Measurements from ENCODE around the gene DPP3.
A peak's percentile ranks its signal among the peaks of the same experiment; 100 is the strongest.
"Not testable (repeated sequence)": the region's sequence is repeated elsewhere in the genome, so short reads cannot be mapped to it uniquely, and the experiment has no call there.

Gene DPP3

GRCh38 chr11:66480117-66480938 lies at the start of gene DPP3:
Gene DPP3 (plus strand): TSS chr11:66480434. CDS start chr11:66482201, 1,767 bp downstream.
- TF ChIP-seq PATZ1 (CRISPR knock-in tag; IDR thresholded peaks at IDR 0.05; ENCODE audit: borderline replicate concordance) (peak; percentile 59; the same call in 1 of the 2 replicates), CSDC2 (CRISPR knock-in tag; IDR thresholded peaks at IDR 0.05) (no peak; the same call in 1 of the 2 replicates), POU6F1 (CRISPR knock-in tag; IDR thresholded peaks at IDR 0.05; ENCODE audit: borderline replicate concordance, low read depth) (peak; percentile 88; the same call in 1 of the 2 replicates), ZFP3 (CRISPR knock-in tag; IDR thresholded peaks at IDR 0.05) (0 out of 2 replicates have a peak, but pooled peaks have one; percentile 26), GLIS3 (CRISPR knock-in tag; IDR thresholded peaks at IDR 0.05) (0 out of 2 replicates have a peak, but pooled peaks have one; percentile 38), ARNTL (CRISPR knock-in tag; IDR thresholded peaks at IDR 0.05; ENCODE audit: borderline replicate concordance, low read depth) (peak; percentile 36; the same call in 1 of the 2 replicates), TOX (CRISPR knock-in tag; IDR thresholded peaks at IDR 0.05; ENCODE audit: borderline replicate concordance) (no peak), RARB (CRISPR knock-in tag; IDR thresholded peaks at IDR 0.05) (no peak)
- ATAC-seq = peak; percentile 95

GRCh38 chr11:66431287-66431686 lies 48.9 kb upstream of the DPP3 start:
- ATAC-seq = not testable (repeated sequence)

GRCh38 chr11:66431871-66432329 lies 48.3 kb upstream of the DPP3 start:
- ATAC-seq = not testable (repeated sequence)

- no peak for ATAC-seq
These were observed 47.6 kb upstream of the DPP3 start for GRCh38 chr11:66432597-66432996.

More at GRCh38 chr11:66432597-66432996, 47.6 kb upstream of the DPP3 start:
- no peak for TF ChIP-seq GLIS3 (CRISPR knock-in tag; IDR thresholded peaks at IDR 0.05)
- TF ChIP-seq RARB (CRISPR knock-in tag; IDR thresholded peaks at IDR 0.05) = no peak
- no peak for TF ChIP-seq CSRNP3 (CRISPR knock-in tag; IDR thresholded peaks at IDR 0.05)
- no peak for TF ChIP-seq TSHZ2 (CRISPR knock-in tag; IDR thresholded peaks at IDR 0.05)
- no peak for TF ChIP-seq ZNF70 (CRISPR knock-in tag; IDR thresholded peaks at IDR 0.05)
- TF ChIP-seq ZC3H10 (CRISPR knock-in tag; IDR thresholded peaks at IDR 0.05) = no peak
- no peak for TF ChIP-seq OSR1 (CRISPR knock-in tag; IDR thresholded peaks at IDR 0.05)
- TF ChIP-seq ZFP3 (CRISPR knock-in tag; IDR thresholded peaks at IDR 0.05) = no peak
- no peak for TF ChIP-seq ZNF565 (CRISPR knock-in tag; conservative IDR thresholded peaks at IDR 0.05; ENCODE audit: low read depth)

Measured in SK-N-SH treated with all-trans-retinoic acid at 6 μM for 48 hours (cell line).